Hindlimb muscle (tissue), 1 donor: ENCODE measurements around the gene NDUFC2. TPM values are rescaled to one million over a fixed set of nuclear protein-coding genes. Genes with fewer than 3 reads are reported as not detected.
"Not testable (repeated sequence)": the region's sequence is repeated elsewhere in the genome, so short reads cannot be mapped to it uniquely, and the experiment has no call there.

Experiments
- DNase-seq: peaks from one replicate; pipeline ENCODE4 v3.0.0-alpha.2; 2013
- polyA plus RNA-seq: library from polyadenylated mRNA; unstranded; fragments of 120-200 nt; gene quantifications from one replicate; pipeline ENCODE4 v1.2.1, GENCODE V29; 2013; ENCODE audit not compliant: insufficient read length

The NDUFC2 gene
- polyA plus RNA-seq = 156 TPM

DNA sequence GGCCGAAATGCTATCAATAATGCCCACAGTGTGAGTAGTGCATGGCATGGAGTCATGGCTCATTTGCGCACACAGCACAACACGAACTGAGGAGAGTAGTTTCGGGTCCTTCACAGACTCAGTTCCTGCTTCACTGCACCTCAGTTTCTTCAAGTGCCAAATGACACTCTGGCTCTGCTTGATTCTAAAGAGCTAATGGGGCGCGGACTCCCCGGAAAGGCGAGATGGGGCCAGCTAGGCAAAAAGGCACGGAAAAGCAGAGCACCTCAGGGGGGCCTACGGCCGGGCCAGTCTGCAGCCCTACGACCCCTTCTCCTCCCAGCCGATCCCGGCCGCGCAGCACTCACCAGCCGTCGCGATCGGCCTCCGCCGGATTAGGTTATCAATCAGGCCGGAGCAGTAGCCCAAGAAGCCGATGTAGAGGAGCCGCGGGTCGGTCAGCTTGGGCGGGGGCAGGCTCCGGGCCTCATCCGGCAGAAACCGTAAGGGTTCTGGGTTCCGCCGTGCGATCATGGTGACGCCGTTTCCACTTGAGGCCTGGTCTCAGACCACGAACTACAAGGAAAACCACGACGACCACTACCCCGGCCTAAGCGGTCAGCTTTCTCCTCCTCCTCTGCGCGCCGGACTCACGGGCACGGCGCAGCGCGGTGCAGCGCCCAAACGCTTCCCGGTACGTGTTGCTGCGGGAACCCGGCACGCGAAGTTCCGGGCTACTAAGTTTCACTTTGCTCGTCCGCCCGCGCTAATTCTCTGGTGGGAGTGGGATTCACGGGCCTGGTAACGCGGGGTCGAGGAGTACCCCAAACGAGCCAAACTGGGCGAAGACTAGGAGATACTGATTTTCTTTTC, at the start of gene NDUFC2:
TSS of gene NDUFC2 (minus strand) at position 631 of the 852 bp plus-strand sequence. CDS start at position 513, 118 bp downstream.
- DNase-seq = peak; percentile 91

- no peak for DNase-seq
Observed at GRCh38 chr11:78127403-78127802, 47.7 kb upstream of the NDUFC2 start.

- DNase-seq = no peak
Observed at GRCh38 chr11:78112582-78113275, 33.1 kb upstream of the NDUFC2 start.

DNA sequence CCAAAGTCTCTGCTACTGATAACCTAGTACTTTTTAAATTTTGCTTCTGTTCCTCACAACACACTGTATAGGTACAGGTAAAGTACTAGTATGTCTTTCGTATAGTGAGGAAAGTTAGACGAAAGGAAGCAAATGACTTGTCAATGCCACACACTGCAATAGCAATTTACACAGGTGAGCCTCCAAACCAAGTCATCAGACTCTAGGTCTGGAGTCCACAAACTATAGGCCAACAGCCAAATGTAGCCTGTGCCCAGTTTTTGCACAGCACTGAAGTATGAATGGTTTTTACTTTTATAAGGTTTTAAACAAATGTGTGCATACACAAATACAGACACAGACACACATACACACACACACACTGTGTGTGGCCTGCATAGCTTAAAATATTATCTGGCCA, 31.6 kb upstream of the NDUFC2 start:
- DNase-seq = no peak

DNA sequence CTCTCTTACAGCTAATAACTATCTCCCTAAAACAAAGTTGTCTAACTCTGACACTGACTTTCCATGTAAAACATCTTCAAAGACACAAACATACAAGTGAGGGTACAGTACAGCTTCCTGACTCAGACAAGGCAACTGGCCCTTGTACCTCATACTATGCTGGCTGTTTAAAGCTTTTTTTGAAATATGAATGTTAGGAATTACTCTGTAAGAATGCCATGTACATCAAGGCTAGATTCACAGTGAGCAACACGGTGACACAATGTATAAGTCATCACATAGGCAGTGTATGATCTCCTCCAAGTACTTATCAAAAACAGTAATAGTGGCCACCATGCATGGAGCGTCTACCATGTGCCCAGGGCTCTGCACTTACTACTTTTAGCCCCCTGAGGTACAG, 31.2 kb upstream of the NDUFC2 start:
- no peak for DNase-seq

DNA sequence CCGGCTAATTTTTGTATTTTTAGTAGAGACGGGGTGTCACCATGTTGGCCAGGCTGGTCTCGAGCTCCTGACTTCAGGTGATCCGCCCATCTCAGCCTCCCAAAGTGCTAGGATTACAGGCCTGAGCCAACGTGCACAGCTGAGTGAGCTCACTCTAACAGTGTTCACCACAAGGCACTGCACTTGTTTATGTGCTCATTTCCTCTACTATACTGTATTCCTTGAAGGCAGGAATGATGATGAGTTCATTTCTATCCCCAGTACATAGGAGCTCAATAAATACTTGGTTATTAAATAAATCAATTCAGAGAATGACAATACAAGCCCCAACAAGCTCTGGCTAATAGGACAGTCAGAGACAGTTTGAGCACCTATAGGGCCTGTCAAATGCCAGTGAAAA, 30.7 kb upstream of the NDUFC2 start:
- DNase-seq = no peak

- no peak for DNase-seq
Observed at GRCh38 chr11:78109081-78110015, 29.7 kb upstream of the NDUFC2 start.

DNA sequence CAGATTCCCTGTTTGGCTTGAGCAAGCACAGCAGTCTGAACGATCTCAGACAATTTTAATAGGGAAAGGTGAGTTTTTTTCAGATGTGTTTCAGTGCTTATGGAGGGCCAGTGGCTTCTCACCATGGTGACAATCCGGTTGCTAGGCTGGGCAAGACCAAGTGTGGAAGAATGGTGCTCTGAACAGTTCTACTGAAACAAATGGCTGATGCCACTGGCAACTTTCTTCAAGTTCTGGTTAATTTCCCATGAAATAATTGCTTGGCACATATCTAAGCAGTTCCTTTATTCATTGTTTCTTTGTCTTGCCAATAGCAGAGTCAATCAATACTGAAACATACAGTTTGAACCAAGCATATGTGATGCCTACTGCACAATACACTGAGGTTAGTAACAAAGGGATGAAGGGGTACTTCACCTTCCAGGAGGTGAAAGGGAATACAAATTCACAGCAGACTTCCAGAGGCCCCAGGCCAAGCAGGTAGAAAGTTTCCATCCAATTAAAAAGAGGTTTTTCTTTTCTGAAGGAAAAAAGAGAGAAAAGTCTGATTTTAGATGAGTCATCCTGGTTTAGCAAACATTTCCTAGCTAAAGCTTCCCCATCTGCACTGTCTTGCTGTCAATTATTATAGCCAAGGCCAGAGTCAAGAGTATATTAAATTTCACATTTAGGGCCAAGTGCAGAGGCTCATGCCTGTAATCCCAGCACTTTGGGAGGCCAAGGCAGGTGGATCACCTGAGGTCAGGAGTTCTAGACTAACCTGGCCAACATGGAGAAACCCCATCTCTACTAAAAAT, 21.2 kb upstream of the NDUFC2 start:
- DNase-seq = no peak

DNA sequence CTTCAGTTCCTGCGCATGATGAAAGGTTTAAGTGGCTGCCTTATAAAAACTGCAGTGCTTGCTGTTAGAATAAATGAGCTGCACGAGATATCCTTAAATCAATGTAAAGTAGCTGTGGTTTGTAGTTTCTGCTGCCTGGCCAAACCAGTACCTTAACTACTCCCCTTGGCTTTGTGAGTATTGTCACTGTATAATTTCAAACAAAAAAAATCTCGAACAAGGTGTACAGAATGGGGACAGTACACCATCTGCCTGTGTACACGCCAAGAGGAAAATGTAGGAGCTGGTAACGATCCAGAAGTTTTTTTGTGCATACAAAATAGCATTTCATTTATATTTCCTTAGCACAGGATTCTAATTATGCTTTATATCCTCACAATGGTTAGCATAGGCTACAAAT, 20.6 kb upstream of the NDUFC2 start:
- DNase-seq = no peak

- no peak for DNase-seq
Observed at GRCh38 chr11:78099666-78100065, 20.0 kb upstream of the NDUFC2 start.

DNA sequence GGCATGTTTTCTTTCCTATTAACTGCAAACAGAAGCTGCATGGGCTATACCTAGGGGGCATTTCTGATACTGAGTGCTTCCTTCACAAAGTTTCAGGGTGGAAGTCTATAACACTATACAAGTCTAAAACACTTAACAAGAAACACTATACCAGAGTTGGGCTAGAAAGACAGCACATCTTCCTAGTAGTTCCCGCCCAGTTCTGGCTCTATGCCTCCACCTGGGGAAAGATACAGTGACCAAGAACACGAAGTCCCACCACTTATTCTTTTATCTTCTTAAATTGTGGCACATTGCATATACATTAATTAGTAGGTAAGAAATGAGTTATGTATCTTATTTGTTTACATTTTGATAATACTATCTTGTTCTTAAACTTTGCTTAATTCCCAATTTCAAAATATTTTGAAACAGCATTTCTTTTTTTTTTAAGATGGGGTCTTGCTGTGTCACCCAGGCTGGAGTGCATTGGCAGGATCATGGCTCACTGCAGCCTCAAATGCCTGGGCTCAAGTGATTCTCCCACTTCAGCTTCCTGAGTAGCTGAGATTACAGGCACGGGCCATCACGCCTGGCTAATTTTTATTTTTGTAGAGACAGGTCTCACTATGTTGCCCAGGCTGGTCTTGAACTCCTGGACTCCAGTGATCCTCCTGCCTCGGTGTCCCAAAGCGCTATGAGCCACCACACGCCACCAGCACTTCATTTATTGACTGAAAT, 18.2 kb upstream of the NDUFC2 start:
- no peak for DNase-seq

GRCh38 chr11:78094250-78094649, 14.6 kb upstream of the NDUFC2 start:
- DNase-seq = no peak

DNA sequence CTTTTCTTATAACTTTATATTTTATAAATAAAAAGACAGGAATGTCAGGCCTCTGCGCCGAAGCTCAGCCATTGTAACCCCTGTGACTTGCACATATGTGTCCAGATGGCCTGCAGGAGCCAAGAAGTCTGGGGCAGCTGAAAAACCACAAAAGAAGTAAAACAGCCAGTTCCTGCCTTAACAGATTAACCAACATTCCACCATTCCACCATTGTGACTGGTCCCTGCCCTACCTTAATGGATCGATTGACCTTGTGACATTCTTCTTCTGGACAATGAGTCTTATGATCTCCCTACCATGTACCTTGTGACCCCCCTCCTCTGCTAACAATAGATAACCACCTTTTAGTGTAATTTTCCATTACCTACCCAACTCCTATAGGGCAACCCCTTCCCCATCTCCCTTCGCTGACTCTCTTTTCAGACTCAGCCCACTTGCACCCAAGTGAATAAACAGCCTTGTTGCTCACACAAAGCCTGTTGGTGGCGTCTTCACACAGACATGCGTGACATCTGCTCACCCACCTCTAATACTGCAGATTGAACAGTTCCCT, 6.9 kb upstream of the NDUFC2 start:
- DNase-seq = not testable (repeated sequence)

DNA sequence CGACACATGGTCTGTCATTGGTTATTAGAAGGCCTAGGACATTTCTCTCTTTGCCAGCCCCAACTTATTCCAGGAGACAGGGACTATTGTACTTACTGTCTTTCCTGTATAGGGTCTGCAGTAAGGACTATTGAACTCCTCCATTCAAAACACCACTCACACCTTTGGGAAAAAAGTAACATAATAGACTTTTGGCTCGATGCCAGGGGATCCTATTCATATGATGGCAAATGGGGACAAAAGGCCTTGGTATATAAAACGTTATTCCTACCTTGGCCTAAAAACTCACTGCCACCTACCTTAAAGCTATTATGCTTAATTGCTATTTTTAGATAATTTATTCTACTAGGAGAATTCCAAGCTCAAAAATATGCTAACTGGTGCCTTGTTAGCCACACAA, 6.3 kb upstream of the NDUFC2 start:
- no peak for DNase-seq

GRCh38 chr11:78084506-78084905, 4.8 kb upstream of the NDUFC2 start:
- not testable (repeated sequence) for DNase-seq

GRCh38 chr11:78083021-78083420, 3.4 kb upstream of the NDUFC2 start:
- DNase-seq = no peak

GRCh38 chr11:78082146-78082545, 2.5 kb upstream of the NDUFC2 start:
- DNase-seq = no peak

GRCh38 chr11:78081583-78081982, 1.9 kb upstream of the NDUFC2 start:
- no peak for DNase-seq

DNA sequence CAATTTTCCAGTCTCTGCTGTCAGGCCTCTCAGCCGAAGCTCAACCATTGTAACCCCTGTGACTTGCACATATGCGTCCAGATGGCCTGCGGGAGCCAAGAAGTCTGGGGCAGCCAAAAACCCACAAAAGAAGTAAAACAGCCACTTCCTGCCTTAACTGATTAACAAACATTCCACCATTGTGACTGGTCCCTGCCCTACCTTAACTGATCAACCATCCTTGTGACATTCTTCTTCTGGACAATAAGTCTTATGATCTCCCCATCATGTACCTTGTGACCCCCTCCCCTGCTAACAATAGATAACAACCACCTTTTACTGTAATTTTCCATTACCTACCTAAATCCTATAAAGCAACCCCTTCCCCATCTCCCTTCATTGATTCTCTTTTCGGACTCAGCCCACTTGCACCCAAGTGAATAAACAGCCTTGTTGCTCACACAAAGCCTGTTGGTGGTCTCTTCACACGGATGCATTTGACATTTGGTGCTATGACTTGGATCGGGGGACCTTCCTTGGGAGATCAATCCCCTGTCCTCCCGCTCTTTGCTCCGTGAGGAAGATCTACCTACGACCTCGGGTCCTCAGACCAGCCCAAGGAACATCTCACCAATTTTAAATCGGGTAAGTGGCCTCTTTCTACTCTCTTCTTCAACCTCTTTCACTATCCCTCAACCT, 1.3 kb upstream of the NDUFC2 start:
- no peak for DNase-seq

DNA sequence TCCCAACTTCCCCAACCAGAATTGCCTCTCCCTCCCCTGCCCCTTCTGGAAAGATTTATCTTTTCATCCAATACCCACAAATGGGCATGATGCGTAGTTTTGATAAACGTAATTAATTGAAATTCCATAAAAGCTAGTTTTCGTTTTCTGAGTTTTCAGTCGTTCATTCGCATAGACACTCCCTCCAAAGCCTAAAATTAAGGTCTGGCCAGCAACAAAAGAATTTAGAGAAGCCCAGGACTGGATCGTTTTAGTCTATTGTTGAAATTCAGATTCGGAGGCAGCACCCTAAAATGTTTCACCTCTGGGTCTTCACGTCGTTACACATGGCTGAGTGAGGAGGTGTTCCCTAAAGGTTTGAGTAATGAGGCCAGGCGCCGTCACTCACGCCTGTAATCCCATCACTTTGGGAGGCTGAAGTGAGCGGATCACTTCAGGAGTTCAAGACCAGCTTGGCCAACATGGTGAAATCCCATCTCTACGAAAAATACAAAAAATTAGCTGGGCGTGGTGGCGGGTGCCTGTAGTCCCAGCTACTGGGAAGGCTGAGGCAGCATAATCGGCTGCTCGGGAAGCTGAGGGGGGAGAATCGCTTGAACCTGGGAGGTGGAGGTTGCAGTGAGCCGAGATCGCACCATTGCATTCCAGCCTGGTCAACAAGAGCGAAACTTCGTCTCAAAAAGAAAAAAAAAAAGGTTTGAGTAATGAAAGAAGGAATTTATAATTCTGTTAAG, 589 bp upstream of the NDUFC2 start:
- peak; percentile 23 for DNase-seq
